ENCODE data around the gene MED26. TPM values are rescaled to one million over a fixed set of nuclear protein-coding genes. Genes with fewer than 3 reads are reported as not detected.
"Not testable (repeated sequence)": the region's sequence is repeated elsewhere in the genome, so short reads cannot be mapped to it uniquely, and the experiment has no call there.

Gene MED26
- total RNA-seq, 1 experiment from 2014 or later = 15.6 TPM

- Histone ChIP-seq H3K9me3 (ENCODE audit: low read depth, low read length, poor library complexity, severe bottlenecking) (no peaks in the 10 kb centered on the region), H3K27me3 (replicated peaks; ENCODE audit: insufficient read depth, low read depth, low read length, poor library complexity) (no peaks in the 10 kb centered on the region), H3K4me1 (ENCODE audit: insufficient read depth, low read length, poor library complexity, severe bottlenecking) (peaks cover 6% of the 10 kb centered on the region), H3K27ac (ENCODE audit: low read depth, low read length, poor library complexity, severe bottlenecking) (no peak overlapping the region), H3K4me3 (ENCODE audit: low read depth, low read length, poor library complexity, severe bottlenecking) (no peak overlapping the region), H3K36me3 (ENCODE audit: insufficient read depth, low read length, poor library complexity, severe bottlenecking) (peaks cover 32% of the 10 kb centered on the region)
- intact Hi-C loops (cut with micrococcal nuclease; ENCODE audit: unreplicated experiment) = no loop called here
- CTCF ChIA-PET = no interaction called here
- TF ChIP-seq EZH2 (IDR thresholded peaks at IDR 0.05; ENCODE audit: borderline replicate concordance, low read depth, low read length, poor library complexity, severe bottlenecking) (no peak), CTCF (conservative IDR thresholded peaks at IDR 0.05; ENCODE audit: low read depth, low read length) (no peak)
- BruUV-seq (replicated peaks) = no TSS peak
- no peak for DNase-seq (ENCODE audit: low spot score)
- POLR2A ChIA-PET (ENCODE audit: low non-redundant PET) = no interaction called here
Observed at GRCh38 chr19:16561382-16561781, 66.6 kb downstream of the MED26 start.

- Histone ChIP-seq H3K4me1 (ENCODE audit: insufficient read depth, low read length, poor library complexity, severe bottlenecking) (peaks cover 6% of the 10 kb centered on the region), H3K9me3 (ENCODE audit: low read depth, low read length, poor library complexity, severe bottlenecking) (no peaks in the 10 kb centered on the region), H3K4me3 (ENCODE audit: low read depth, low read length, poor library complexity, severe bottlenecking) (no peak overlapping the region), H3K36me3 (ENCODE audit: insufficient read depth, low read length, poor library complexity, severe bottlenecking) (peaks cover 23% of the 10 kb centered on the region), H3K27me3 (replicated peaks; ENCODE audit: insufficient read depth, low read depth, low read length, poor library complexity) (no peaks in the 10 kb centered on the region), H3K27ac (ENCODE audit: low read depth, low read length, poor library complexity, severe bottlenecking) (peak overlapping the region; percentile 16)
- TF ChIP-seq CTCF (conservative IDR thresholded peaks at IDR 0.05; ENCODE audit: low read depth, low read length) = no peak
- no peak for TF ChIP-seq EZH2 (IDR thresholded peaks at IDR 0.05; ENCODE audit: borderline replicate concordance, low read depth, low read length, poor library complexity, severe bottlenecking)
- intact Hi-C loops (cut with micrococcal nuclease; ENCODE audit: unreplicated experiment) = no loop called here
- CTCF ChIA-PET = no interaction called here
- no TSS peak for BruUV-seq (replicated peaks)
- DNase-seq (ENCODE audit: low spot score) = peak; percentile 23
- POLR2A ChIA-PET (ENCODE audit: low non-redundant PET) = no interaction called here
Observed at GRCh38 chr19:16559780-16560276, 68.2 kb downstream of the MED26 start.

- no peak for TF ChIP-seq EZH2 (IDR thresholded peaks at IDR 0.05; ENCODE audit: borderline replicate concordance, low read depth, low read length, poor library complexity, severe bottlenecking)
- TF ChIP-seq CTCF (conservative IDR thresholded peaks at IDR 0.05; ENCODE audit: low read depth, low read length) = no peak
- no peaks in the 10 kb centered on the region for H3K9me3 ChIP-seq (ENCODE audit: low read depth, low read length, poor library complexity, severe bottlenecking)
- H3K27ac ChIP-seq (ENCODE audit: low read depth, low read length, poor library complexity, severe bottlenecking) = no peak overlapping the region
- POLR2A ChIA-PET (ENCODE audit: low non-redundant PET) = no interaction called here
- no peaks in the 10 kb centered on the region for H3K27me3 ChIP-seq (replicated peaks; ENCODE audit: insufficient read depth, low read depth, low read length, poor library complexity)
- intact Hi-C loops (cut with micrococcal nuclease; ENCODE audit: unreplicated experiment) = no loop called here
- no peak for DNase-seq (ENCODE audit: low spot score)
- H3K4me3 ChIP-seq (ENCODE audit: low read depth, low read length, poor library complexity, severe bottlenecking) = no peak overlapping the region
- H3K4me1 ChIP-seq (ENCODE audit: insufficient read depth, low read length, poor library complexity, severe bottlenecking) = peaks cover 2% of the 10 kb centered on the region
- peaks cover 21% of the 10 kb centered on the region for H3K36me3 ChIP-seq (ENCODE audit: insufficient read depth, low read length, poor library complexity, severe bottlenecking)
- no TSS peak for BruUV-seq (replicated peaks)
- CTCF ChIA-PET = no interaction called here
Observed at GRCh38 chr19:16554776-16555175, 73.2 kb downstream of the MED26 start.

GRCh38 chr19:16551902-16552301 is 76.1 kb downstream of the MED26 start:
- DNase-seq (ENCODE audit: low spot score); H3K4me3 ChIP-seq (ENCODE audit: low read depth, low read length, poor library complexity, severe bottlenecking); POLR2A ChIA-PET (ENCODE audit: low non-redundant PET); CTCF ChIA-PET; H3K4me1 ChIP-seq (ENCODE audit: insufficient read depth, low read length, poor library complexity, severe bottlenecking); H3K27ac ChIP-seq (ENCODE audit: low read depth, low read length, poor library complexity, severe bottlenecking); H3K9me3 ChIP-seq (ENCODE audit: low read depth, low read length, poor library complexity, severe bottlenecking); intact Hi-C loops (cut with micrococcal nuclease; ENCODE audit: unreplicated experiment); BruUV-seq (replicated peaks); H3K27me3 ChIP-seq (replicated peaks; ENCODE audit: insufficient read depth, low read depth, low read length, poor library complexity): not testable (repeated sequence)
- peaks cover 21% of the 10 kb centered on the region for H3K36me3 ChIP-seq (ENCODE audit: insufficient read depth, low read length, poor library complexity, severe bottlenecking)

Measured in A673 (cell line).